LNCAP (cell line): Measurements from ENCODE around the gene MRPS27.

Experiments used
- TF ChIP-seq, protein P1 (sequence below): fragments of 450-650 bp; IDR thresholded peaks from 2 replicates; pipeline ENCODE4 v1.5.1; 2017; ENCODE audit warnings: mild to moderate bottlenecking

MRPS27 gene

GRCh38 chr5:72234868-72235267 is 85.2 kb downstream of the MRPS27 start:
- TF ChIP-seq, protein P1, sequence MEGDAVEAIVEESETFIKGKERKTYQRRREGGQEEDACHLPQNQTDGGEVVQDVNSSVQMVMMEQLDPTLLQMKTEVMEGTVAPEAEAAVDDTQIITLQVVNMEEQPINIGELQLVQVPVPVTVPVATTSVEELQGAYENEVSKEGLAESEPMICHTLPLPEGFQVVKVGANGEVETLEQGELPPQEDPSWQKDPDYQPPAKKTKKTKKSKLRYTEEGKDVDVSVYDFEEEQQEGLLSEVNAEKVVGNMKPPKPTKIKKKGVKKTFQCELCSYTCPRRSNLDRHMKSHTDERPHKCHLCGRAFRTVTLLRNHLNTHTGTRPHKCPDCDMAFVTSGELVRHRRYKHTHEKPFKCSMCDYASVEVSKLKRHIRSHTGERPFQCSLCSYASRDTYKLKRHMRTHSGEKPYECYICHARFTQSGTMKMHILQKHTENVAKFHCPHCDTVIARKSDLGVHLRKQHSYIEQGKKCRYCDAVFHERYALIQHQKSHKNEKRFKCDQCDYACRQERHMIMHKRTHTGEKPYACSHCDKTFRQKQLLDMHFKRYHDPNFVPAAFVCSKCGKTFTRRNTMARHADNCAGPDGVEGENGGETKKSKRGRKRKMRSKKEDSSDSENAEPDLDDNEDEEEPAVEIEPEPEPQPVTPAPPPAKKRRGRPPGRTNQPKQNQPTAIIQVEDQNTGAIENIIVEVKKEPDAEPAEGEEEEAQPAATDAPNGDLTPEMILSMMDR = no peak

GRCh38 chr5:72234265-72234700 is 85.8 kb downstream of the MRPS27 start:
- TF ChIP-seq, protein P1 = no peak

DNA sequence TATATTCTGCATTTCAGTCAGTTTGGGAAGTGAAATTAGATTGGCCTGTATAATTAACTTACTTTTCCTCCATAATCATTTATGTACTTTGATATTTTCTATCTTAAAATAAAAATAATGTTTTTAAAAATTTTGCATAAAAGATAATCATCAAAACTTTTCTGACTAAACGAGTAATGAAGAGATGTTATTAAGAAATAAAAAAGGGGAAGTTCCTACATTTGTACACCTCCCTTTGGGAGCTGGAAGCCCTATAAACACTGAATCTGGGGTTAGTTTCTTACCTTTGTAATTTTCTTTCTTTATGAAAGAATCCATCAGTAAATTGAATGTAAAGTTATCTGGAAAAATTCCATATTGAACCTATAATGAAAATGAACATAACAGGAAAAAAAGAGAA is 86.2 kb downstream of the MRPS27 start:
- TF ChIP-seq, protein P1 = no peak

DNA sequence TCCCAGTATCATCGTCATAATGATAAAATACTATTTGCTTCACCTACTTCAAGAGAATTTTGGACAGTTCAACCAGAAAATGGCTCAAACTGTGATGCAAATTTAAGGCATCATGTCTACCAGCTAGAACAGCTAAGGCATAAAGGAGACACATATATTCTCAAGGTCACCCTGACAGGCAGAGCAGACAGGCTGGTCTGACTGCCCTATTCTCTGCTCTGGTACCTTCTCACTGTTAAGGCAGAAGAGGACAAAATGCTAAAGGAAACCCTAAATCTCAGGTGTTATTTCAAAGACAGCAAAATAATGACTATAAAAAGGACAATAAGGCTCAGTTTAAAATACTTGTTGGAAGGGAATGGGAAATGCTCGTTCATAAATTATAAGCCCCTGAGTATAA is 87.2 kb downstream of the MRPS27 start:
- TF ChIP-seq, protein P1 = no peak

- TF ChIP-seq, protein P1 = no peak
Observed at GRCh38 chr5:72231991-72232703, 87.9 kb downstream of the MRPS27 start.

DNA sequence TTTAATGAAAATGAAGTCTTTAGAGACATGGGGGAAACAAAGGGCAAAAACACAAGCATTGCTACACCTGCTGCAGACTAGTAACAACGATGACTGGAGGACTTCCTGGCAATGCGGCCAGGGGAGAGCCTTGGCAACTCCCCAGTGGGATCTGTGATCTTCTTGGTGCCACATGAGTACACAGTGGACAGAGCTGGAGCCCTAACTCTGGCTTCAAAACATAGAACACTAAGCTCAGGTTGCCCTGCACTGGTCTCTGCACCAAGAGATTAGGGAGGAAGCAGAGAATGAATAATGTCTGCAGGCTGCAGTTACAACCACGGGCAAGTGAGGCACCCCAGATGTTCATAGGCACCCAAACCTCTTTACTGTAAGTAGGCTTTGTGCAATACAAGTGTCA is 91.1 kb downstream of the MRPS27 start:
- TF ChIP-seq, protein P1 = no peak

DNA sequence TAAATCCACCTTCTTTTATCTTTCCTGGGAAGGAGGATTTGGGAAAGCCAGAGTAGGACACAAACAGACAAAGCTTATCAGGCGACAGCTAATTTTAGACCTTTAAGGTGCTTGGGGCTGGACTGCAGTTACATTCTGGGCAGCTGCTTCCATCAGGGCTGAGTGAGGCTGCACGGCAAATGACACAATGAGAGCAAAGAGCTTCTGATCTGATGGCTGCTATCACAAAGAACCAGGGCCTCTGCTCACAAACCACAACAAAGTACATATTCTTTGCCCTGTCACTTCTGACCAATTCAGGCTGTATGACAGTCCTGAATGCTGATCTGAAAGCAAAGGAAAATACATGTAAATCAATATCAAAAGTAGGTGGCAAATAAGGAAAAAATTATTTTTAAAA is 93.1 kb downstream of the MRPS27 start:
- TF ChIP-seq, protein P1 = no peak

DNA sequence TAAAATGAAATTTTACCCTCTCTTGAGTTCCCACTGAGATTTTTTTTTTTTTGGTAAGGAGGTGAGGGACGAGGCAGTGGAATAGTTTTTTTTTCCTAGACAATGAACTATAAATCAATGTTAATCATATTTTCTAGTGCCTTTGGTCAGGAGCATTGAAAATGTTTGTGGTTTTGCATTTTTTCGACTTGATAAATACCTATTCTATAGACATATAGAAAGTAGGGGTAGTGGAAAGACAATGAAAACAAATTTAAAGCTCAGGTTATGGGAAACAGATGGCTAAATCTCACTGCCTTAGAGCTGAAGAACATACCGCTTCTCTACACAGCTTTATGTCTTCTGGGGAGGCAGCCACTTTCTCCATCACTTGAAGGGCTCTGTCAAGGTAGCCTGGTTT is 94.3 kb downstream of the MRPS27 start:
- TF ChIP-seq, protein P1 = no peak
